ES-I3 (cell line): ENCODE measurements around the gene GPX2.
"Not testable (repeated sequence)": the region's sequence is repeated elsewhere in the genome, so short reads cannot be mapped to it uniquely, and the experiment has no call there.

ENCODE experiments used
- H3K36me3 ChIP-seq: 2 replicates; pipeline ENCODE4 v1.6.1; 2013; ENCODE audit warnings: mild to moderate bottlenecking, low read length, control low read depth, moderate library complexity; ENCODE audit not compliant: insufficient read depth
- H3K4me1 ChIP-seq: 2 replicates; pipeline ENCODE4 v1.6.1; 2013; ENCODE audit warnings: mild to moderate bottlenecking, control low read depth, low read length; ENCODE audit not compliant: insufficient read depth
- H3K9ac ChIP-seq: 2 replicates; pipeline ENCODE4 v1.6.1; 2013; ENCODE audit warnings: low read depth, mild to moderate bottlenecking, low read length, moderate library complexity
- H3K9me3 ChIP-seq: 2 replicates; pipeline ENCODE4 v1.6.1; 2013; ENCODE audit warnings: mild to moderate bottlenecking, low read length, moderate library complexity; ENCODE audit not compliant: control insufficient read depth, insufficient read depth

Gene GPX2

GRCh38 chr14:64923015-64923414 is 19.5 kb downstream of the GPX2 start:
- H3K36me3 ChIP-seq: peaks cover 2% of the 10 kb centered on the region

GRCh38 chr14:64920465-64920864 is 22.1 kb downstream of the GPX2 start:
- Histone ChIP-seq H3K4me1 (0 out of 2 replicates have a peak, but pooled peaks cover under 1% of the 10 kb centered on the region), H3K9ac (no peak overlapping the region), H3K36me3 (no peaks in the 10 kb centered on the region; the same call in 1 of the 2 replicates), H3K9me3 (no peaks in the 10 kb centered on the region)

More at GRCh38 chr14:64923015-64923414, 19.5 kb downstream of the GPX2 start:
- Histone ChIP-seq H3K9me3 (no peaks in the 10 kb centered on the region), H3K4me1 (no peaks in the 10 kb centered on the region), H3K9ac (no peak overlapping the region)

DNA sequence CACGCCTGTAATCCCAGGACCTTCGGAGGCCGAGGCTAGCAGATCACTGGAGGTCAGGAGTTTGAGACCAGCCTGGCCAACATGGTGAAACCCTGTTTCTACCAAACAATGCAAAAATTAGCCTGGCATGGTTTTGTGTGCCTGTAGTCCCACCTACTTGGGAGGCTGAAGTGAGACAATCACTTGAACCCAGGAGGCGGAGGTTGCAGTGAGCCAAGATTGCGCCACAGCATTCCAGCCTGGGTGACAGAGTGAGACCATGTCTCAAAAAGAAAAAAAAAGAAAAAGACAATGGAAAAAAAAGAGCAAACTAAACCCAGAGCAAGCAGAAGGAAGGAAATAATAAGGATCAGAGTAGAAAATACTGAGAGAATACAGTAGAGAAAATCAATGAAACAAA is 22.9 kb downstream of the GPX2 start:
- Histone ChIP-seq H3K36me3 (no peaks in the 10 kb centered on the region; the same call in 1 of the 2 replicates), H3K4me1 (peaks cover 4% of the 10 kb centered on the region; the same call in 1 of the 2 replicates), H3K9me3 (no peaks in the 10 kb centered on the region), H3K9ac (no peak overlapping the region)

DNA sequence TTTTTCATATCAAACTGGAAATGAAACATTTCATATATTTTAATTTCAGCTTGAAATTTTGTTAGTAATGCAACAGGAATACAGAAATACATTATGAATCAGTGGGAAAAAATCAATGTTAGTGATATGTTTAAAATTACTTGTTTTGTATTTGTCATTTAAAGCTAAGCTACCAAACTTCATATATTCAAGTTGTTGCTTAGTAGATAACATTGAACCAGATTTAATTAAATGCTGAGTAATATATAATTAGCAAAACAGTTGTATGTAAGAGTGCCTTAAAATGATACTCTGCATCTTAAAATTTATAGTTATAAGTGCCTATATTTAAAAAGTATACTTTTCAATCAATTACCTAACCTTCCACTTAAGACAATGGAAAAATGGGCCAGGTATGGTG is 23.3 kb downstream of the GPX2 start:
- H3K36me3 ChIP-seq: no peaks in the 10 kb centered on the region; the same call in 1 of the 2 replicates
- H3K4me1 ChIP-seq: peaks cover 4% of the 10 kb centered on the region; the same call in 1 of the 2 replicates
- H3K9ac ChIP-seq: no peak overlapping the region
- no peaks in the 10 kb centered on the region for H3K9me3 ChIP-seq

DNA sequence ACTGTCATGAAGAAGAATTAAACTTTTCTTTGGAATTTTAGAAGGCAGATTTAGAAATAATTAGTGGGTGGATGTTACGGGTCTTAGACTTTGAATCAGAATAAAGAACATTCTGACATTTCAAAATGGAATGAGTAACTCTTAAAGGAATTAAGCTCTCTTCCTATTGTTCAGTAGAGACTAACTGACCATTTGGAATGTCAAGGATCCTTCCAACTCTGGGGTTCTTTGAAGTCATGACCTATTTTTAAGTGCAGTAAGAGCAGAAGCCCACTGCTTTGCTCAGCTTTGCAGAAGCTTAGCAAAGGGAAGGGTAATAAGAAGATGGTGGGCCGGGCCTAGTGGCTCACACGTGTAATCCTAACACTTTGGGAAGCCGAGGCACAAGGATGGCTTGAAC is 24.3 kb downstream of the GPX2 start:
- Histone ChIP-seq H3K36me3 (no peaks in the 10 kb centered on the region), H3K4me1 (peaks cover 4% of the 10 kb centered on the region; the same call in 1 of the 2 replicates), H3K9me3 (no peaks in the 10 kb centered on the region), H3K9ac (no peak overlapping the region)

DNA sequence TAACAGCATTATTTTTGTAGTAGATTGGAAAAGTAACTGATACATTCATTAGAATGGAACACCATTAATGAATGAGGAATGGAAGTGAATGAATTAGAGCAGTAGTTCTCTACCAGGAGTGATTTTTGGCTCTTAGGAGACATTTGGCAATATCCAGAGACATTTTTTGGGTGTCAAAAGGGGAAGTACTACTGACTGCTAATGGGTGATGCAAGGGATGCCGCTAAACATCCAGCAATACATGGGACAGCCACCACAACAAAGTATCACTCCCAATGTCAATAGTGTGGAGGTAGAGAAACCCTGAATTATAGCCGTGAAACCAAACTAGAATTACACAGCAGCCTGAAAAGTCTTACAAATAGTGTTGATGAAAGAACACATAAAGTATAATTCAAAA is 26.7 kb downstream of the GPX2 start:
- Histone ChIP-seq H3K4me1 (peaks cover 4% of the 10 kb centered on the region; the same call in 1 of the 2 replicates), H3K36me3 (no peaks in the 10 kb centered on the region), H3K9ac (no peak overlapping the region), H3K9me3 (no peaks in the 10 kb centered on the region)

GRCh38 chr14:64915029-64915424 is 27.5 kb downstream of the GPX2 start:
- no peaks in the 10 kb centered on the region for H3K36me3 ChIP-seq
- peaks cover 4% of the 10 kb centered on the region; the same call in 1 of the 2 replicates for H3K4me1 ChIP-seq
- peak overlapping the region; percentile 80 for H3K9ac ChIP-seq
- H3K9me3 ChIP-seq: no peaks in the 10 kb centered on the region

- peak within 1 kb of the TSS; percentile 80 for H3K9ac ChIP-seq
- no peaks in the 10 kb centered on the region for H3K9me3 ChIP-seq
- peaks cover 4% of the 10 kb centered on the region; the same call in 1 of the 2 replicates for H3K4me1 ChIP-seq
- no peaks in the 10 kb centered on the region for H3K36me3 ChIP-seq
Observed at GRCh38 chr14:64914237-64915028, 28.1 kb downstream of the GPX2 start, which contains the start of gene CHURC1. TSS of gene CHURC1 (plus strand) at chr14:64914455. CDS start at chr14:64914496, 41 bp downstream.

DNA sequence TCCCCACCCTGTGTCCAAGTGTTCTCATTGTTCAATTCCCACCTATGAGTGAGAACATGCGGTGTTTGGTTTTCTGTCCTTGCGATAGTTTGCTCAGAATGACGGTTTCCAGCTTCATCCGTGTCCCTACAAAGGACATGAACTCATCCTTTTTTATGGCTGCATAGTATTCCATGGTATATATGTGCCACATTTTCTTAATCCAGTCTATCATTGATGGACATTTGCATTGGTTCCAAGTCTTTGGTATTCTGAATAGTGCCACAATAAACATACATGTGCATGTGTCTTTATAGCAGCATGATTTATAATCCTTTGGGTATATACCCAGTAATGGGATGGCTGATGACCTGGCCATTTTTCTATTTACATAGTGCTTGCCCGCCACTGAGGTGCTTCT is 29.1 kb downstream of the GPX2 start:
- H3K4me1 ChIP-seq, H3K9ac ChIP-seq, H3K36me3 ChIP-seq, H3K9me3 ChIP-seq: not testable (repeated sequence)

DNA sequence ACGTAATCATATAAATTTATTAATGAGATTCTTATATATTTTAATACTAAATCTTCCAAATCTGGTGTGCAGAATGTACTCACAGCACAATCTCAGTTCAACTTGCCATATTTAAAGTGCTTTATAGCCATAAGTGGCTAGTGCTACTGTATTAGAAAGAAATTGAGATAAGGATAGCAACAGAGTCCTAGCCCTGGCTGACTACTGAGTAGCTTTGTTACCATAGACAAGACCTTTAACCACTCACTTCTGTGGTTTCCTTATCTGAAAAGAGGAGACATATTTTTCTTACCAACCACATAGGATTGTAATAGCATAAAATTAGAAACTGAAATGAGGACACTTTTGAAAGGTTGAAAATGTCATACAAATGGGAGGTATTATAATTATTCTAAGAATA is 30.3 kb downstream of the GPX2 start:
- Histone ChIP-seq H3K36me3 (no peaks in the 10 kb centered on the region), H3K4me1 (peaks cover 4% of the 10 kb centered on the region; the same call in 1 of the 2 replicates), H3K9ac (no peak overlapping the region), H3K9me3 (no peaks in the 10 kb centered on the region)

DNA sequence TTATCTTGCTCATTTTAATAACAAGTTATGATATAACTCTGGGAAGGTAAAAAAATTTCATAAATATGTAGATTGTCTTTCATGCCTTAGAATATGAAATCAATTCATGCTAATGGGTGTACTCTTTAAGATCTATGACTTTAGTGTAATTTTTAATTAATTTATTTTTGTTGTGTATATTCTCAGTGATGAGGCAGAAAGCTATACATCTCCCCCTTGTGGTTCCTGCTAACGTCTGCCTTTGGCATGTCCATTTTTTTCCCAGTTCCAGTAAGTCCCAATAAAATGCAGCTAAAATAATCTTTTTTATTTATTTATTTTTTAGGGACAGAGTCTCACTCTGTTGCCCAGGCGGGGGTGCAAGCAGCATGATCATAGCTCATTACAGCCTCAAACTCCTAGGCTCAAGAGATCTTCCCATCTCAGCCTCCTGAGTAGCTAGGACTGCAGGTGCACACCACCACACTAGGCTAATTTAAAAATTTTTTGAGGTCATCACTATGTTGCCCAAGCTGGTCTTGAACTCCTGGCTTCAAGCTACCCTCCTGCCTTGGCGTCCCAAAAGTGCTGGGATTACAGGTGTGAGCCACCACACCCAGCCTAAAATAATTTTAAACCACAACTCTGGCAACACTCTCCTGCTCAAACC is 31.6 kb downstream of the GPX2 start:
- Histone ChIP-seq H3K4me1 (peaks cover 4% of the 10 kb centered on the region; the same call in 1 of the 2 replicates), H3K36me3 (no peaks in the 10 kb centered on the region), H3K9ac (no peak overlapping the region), H3K9me3 (no peaks in the 10 kb centered on the region)

DNA sequence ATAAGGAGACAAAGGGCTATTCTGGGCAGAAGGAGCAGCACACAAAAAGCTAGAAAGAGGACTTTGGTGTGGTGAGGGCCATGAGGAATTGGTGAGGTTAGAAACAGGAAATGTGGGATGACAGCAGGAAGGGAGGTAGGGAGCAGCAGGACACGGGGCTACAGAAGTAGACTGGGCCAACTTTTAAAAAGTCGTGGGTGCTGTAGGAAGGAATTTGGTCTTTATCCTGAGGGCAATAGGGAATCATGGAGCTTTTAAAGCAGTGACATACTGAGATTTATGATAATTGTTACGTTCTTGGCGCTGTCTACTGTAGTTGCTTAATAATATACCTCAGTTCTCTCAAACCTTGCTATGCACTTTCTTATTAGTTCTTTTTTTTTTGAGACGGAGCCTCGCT is 36.5 kb downstream of the GPX2 start:
- H3K9ac ChIP-seq: no peak overlapping the region
- H3K4me1 ChIP-seq: no peaks in the 10 kb centered on the region
- no peaks in the 10 kb centered on the region for H3K36me3 ChIP-seq
- H3K9me3 ChIP-seq: no peaks in the 10 kb centered on the region

DNA sequence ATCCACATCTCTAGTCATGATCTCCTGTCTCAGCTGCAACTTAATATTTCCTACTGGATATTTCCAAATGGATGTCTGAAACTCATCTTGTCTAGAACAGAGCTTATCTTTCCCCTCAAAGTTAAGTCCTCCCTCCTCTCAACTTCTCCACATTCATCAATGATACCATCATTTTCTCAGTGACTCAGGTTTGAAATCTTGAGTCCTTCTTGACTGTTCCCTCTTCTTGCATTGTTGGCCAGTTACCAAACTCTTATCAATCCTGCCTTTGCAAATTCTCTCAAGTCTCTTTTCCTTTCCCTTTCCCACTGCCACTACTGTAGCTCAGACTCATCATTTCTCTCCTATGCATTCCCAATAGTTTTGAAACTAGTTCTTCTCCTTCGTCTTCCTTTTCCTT is 42.6 kb downstream of the GPX2 start:
- Histone ChIP-seq H3K9me3 (no peaks in the 10 kb centered on the region), H3K4me1 (no peaks in the 10 kb centered on the region), H3K36me3 (no peaks in the 10 kb centered on the region), H3K9ac (no peak overlapping the region)

- no peaks in the 10 kb centered on the region for H3K4me1 ChIP-seq
- no peaks in the 10 kb centered on the region for H3K9me3 ChIP-seq
- no peaks in the 10 kb centered on the region for H3K36me3 ChIP-seq
- H3K9ac ChIP-seq: no peak overlapping the region
Observed at GRCh38 chr14:64891839-64892375, 50.6 kb downstream of the GPX2 start.
